ENCODE data around the gene AGAP1. TPM values are rescaled to one million over a fixed set of nuclear protein-coding genes. Genes with fewer than 3 reads are reported as not detected.

AGAP1 gene
- total RNA-seq, 1 donor from 2014 or later, result 17.5 TPM

DNA sequence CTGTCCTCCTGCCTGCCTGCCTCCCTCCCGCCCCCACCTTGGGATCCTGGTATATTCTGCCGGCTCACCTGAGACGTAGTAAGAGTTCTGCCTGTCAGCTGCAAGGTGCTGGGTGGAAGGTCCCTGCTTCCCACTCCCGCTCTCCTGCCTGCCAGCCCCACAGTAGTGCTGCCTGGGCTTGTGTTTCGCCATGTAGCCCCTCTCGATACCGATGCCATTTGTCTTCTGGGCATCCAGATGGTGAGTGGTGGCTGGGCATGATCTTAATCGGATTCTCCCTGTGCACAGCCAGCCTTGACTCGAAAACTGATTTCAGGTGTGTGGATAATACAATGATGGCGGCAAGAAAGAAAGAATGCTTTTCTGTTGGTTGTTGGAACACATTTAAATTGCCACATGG lies 184.9 kb downstream of the AGAP1 start:
- no peak for DNase-seq (ENCODE audit: low read depth)
- TF ChIP-seq, protein P1, sequence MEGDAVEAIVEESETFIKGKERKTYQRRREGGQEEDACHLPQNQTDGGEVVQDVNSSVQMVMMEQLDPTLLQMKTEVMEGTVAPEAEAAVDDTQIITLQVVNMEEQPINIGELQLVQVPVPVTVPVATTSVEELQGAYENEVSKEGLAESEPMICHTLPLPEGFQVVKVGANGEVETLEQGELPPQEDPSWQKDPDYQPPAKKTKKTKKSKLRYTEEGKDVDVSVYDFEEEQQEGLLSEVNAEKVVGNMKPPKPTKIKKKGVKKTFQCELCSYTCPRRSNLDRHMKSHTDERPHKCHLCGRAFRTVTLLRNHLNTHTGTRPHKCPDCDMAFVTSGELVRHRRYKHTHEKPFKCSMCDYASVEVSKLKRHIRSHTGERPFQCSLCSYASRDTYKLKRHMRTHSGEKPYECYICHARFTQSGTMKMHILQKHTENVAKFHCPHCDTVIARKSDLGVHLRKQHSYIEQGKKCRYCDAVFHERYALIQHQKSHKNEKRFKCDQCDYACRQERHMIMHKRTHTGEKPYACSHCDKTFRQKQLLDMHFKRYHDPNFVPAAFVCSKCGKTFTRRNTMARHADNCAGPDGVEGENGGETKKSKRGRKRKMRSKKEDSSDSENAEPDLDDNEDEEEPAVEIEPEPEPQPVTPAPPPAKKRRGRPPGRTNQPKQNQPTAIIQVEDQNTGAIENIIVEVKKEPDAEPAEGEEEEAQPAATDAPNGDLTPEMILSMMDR (conservative IDR thresholded peaks at IDR 0.05; ENCODE audit: low read depth, low read length), result no peak
- no peak overlapping the region for H3K4me3 ChIP-seq (ENCODE audit: low read depth, low read length)

DNA sequence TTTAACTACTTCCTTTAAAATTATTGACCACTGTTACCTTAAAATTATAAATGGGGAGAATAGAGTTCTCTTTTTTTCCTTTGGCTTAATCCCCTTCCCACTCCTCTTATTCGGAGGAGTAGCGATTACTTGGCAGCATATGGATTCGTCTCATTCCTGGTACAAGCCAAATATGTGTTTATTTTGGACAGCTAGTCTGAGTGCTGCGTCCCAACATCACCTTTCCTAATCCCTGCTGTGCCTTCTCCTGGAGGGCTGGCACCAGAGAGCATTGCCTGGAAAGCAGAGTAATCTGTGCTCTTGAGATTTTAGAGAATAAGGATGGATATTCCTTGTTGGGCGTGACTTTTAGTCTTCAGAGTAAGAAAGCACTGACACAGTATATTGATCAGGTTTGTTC lies 185.6 kb downstream of the AGAP1 start:
- DNase-seq (ENCODE audit: low read depth), result no peak
- H3K4me3 ChIP-seq (ENCODE audit: low read depth, low read length), result no peak overlapping the region
- TF ChIP-seq, protein P1 (conservative IDR thresholded peaks at IDR 0.05; ENCODE audit: low read depth, low read length), result no peak

DNA sequence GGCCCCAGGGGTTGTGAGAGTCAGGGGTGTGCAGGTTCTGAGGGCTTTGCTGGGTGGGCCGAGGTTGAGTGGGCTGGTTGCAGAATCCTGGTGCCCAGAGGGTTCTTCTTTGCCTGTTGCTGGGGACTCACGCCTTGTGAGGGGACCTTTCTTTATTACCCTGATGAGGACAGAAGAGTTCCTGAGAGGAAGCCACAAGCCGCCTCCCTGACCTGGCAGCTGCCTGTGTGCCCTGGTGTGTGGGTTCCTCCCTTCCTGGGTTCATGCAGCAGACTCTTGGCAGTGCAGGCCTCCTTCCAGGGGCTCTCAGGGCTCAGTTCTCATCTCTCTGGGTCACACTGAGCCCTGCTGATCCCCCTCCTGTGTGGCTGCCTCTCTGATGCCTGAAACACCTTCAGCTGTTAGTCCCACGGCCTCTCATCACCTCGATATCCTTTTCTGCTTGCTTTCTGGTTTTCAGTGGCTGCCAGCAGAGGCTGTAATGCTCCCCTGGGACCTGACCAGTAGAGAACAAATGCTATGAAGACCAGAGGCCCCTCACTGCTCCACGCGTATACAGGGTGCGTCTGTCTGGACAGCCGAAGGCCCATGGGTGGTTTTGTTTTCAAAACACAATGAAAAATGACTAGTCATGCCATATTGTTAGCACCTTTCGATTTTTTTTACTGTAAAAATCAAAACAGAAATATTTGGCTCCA lies 191.3 kb downstream of the AGAP1 start:
- TF ChIP-seq, protein P1 (conservative IDR thresholded peaks at IDR 0.05; ENCODE audit: low read depth, low read length), result no peak
- no peak overlapping the region for H3K4me3 ChIP-seq (ENCODE audit: low read depth, low read length)
- no peak for DNase-seq (ENCODE audit: low read depth)

GRCh38 chr2:235688511-235689426 lies 194.9 kb downstream of the AGAP1 start:
- TF ChIP-seq, protein P1 (conservative IDR thresholded peaks at IDR 0.05; ENCODE audit: low read depth, low read length), result no peak
- no peak for DNase-seq (ENCODE audit: low read depth)
- no peak overlapping the region for H3K4me3 ChIP-seq (ENCODE audit: low read depth, low read length)

GRCh38 chr2:235689427-235689853 lies 195.6 kb downstream of the AGAP1 start:
- DNase-seq (ENCODE audit: low read depth), result no peak
- no peak overlapping the region for H3K4me3 ChIP-seq (ENCODE audit: low read depth, low read length)
- TF ChIP-seq, protein P1 (conservative IDR thresholded peaks at IDR 0.05; ENCODE audit: low read depth, low read length), result no peak

DNA sequence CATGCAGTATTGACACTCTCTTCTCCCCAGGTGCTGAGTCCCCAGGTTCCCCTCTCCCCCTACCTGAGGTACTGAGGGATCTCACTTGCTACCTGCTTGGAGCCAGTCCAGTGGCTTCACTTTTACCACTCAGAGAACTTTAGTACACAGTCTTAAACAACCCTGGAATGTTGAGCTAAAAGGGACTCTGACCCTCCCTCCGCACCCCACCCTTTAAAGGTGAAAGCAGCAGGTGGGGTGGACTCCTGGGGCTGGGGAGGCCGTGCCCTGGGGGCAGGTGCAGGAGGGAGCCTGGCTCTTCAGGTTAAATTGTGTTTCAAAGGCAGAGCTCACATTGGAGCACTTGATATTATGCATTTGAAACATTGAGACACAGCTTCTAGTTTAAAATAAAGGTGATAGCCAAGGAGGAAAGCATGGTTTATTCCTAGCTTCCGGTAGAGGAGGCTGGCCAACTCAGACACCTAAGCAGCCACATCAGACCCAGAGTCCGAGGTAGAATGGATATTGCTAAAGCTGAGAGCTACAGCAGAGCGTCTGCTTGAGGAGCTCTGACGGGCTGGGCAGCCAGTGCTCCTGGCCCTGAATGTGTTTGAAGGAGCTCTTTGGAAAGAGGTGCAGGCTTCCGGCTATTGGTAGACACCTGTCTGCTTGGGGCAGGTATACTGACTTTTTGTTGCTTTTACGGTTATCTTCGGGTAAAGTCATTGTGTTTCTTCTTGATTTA lies 196.4 kb downstream of the AGAP1 start:
- DNase-seq (ENCODE audit: low read depth), result no peak
- TF ChIP-seq, protein P1 (conservative IDR thresholded peaks at IDR 0.05; ENCODE audit: low read depth, low read length), result no peak
- no peak overlapping the region for H3K4me3 ChIP-seq (ENCODE audit: low read depth, low read length)

Data from epithelial cell of proximal tubule (primary cell).